ENCODE results near the gene RPS6KA4.

Gene RPS6KA4

DNA sequence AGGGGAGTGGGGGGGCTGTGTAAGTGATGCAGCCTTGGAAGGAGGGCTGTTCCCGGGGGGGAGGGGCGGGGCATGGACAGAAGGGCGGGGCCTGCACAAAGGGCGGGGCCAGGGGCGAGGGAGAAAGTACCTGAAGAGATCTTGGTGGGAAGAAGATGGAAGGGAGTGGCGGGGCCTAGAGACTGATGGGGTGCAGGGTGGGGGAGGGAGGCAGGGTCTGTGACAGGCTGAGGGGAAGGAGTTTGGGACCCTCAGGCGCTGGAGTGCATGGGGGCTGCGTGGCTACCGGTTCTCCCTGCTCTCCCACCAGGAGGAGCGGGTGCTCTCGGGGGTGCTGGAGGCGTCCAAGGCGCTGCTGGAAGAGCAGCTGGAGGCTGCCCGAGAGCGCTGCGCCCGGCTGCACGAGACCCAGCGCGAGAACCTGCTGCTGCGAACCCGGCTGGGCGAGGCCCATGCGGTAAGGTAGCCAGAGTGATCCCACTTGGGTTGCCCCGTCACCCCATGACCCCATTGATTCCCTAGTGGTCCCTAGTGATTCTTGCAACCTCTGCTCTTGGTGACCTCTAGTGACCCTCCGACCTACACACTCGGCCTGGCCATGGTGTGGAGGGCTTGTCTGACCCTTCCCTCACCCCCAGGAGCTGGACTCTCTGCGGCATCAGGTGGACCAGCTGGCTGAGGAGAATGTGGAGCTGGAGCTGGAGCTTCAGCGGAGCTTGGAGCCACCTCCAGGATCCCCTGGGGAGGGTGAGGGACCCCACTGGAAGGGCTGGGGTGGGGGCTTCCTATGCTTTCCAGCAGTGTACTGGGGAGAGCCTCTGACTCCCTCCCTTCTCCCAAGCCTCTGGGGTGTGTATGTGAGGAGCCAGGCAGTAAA, 15.9 kb upstream of the RPS6KA4 start:
- no peak for DNase-seq (ENCODE audit: low read depth, low spot score)
- no peak overlapping the region for H3K4me3 ChIP-seq (ENCODE audit: low read depth, low read length)
- TF ChIP-seq, protein P1, sequence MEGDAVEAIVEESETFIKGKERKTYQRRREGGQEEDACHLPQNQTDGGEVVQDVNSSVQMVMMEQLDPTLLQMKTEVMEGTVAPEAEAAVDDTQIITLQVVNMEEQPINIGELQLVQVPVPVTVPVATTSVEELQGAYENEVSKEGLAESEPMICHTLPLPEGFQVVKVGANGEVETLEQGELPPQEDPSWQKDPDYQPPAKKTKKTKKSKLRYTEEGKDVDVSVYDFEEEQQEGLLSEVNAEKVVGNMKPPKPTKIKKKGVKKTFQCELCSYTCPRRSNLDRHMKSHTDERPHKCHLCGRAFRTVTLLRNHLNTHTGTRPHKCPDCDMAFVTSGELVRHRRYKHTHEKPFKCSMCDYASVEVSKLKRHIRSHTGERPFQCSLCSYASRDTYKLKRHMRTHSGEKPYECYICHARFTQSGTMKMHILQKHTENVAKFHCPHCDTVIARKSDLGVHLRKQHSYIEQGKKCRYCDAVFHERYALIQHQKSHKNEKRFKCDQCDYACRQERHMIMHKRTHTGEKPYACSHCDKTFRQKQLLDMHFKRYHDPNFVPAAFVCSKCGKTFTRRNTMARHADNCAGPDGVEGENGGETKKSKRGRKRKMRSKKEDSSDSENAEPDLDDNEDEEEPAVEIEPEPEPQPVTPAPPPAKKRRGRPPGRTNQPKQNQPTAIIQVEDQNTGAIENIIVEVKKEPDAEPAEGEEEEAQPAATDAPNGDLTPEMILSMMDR (IDR thresholded peaks at IDR 0.05; ENCODE audit: low read depth, low read length) = no peak
- in situ Hi-C loops (cut with HindIII; ENCODE audit: low sequenced_read_pairs) = no loop called here

GRCh38 chr11:64343767-64344559, 15.0 kb upstream of the RPS6KA4 start:
- in situ Hi-C loops (cut with HindIII; ENCODE audit: low sequenced_read_pairs) = no loop called here
- no peak overlapping the region for H3K4me3 ChIP-seq (ENCODE audit: low read depth, low read length)
- DNase-seq (ENCODE audit: low read depth, low spot score) = no peak
- TF ChIP-seq, protein P1 (IDR thresholded peaks at IDR 0.05; ENCODE audit: low read depth, low read length) = peak; percentile 38

GRCh38 chr11:64344787-64345186, 14.2 kb upstream of the RPS6KA4 start:
- in situ Hi-C loops (cut with HindIII; ENCODE audit: low sequenced_read_pairs) = no loop called here
- TF ChIP-seq, protein P1 (IDR thresholded peaks at IDR 0.05; ENCODE audit: low read depth, low read length) = no peak
- DNase-seq (ENCODE audit: low read depth, low spot score) = no peak
- H3K4me3 ChIP-seq (ENCODE audit: low read depth, low read length) = no peak overlapping the region

DNA sequence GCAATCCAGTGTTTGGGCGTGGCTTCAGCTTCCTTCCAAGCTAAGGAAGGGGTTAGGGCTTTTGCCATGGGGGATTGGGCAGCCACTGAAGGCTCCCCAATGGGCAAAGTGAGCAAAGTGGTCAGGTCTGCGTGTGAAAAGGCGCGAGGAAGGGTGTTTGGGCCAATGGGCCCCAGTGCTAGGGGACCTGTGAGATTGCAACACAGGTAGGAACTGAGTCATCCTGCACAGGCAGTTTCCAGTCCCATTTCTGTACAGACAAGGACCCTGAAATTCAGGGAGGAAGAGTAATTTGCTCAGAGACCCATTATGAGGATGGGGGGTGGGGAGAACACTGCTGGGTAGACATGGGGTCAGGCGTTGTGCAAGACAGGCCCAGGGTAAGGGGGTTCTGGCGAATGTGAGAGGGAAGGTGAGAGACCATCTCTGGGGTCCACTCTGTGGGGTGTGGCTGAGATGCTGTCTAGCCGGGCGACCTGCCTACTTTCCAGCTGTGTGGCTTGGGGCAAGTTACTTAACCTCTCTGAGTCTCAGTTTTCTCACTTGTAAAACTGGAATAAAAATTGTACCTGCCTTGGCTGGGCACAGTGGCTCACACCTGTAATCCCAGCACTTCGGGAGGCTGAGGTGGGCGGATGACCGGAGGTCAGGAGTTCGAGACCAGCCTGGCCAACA, 11.6 kb upstream of the RPS6KA4 start:
- DNase-seq (ENCODE audit: low read depth, low spot score) = no peak
- in situ Hi-C loops (cut with HindIII; ENCODE audit: low sequenced_read_pairs) = no loop called here
- no peak overlapping the region for H3K4me3 ChIP-seq (ENCODE audit: low read depth, low read length)
- TF ChIP-seq, protein P1 (IDR thresholded peaks at IDR 0.05; ENCODE audit: low read depth, low read length) = no peak

GRCh38 chr11:64348383-64349024, 10.5 kb upstream of the RPS6KA4 start:
- TF ChIP-seq, protein P1 (IDR thresholded peaks at IDR 0.05; ENCODE audit: low read depth, low read length) = no peak
- no peak overlapping the region for H3K4me3 ChIP-seq (ENCODE audit: low read depth, low read length)
- DNase-seq (ENCODE audit: low read depth, low spot score) = no peak
- in situ Hi-C loops (cut with HindIII; ENCODE audit: low sequenced_read_pairs) = no loop called here

GRCh38 chr11:64349025-64349387, 10.0 kb upstream of the RPS6KA4 start:
- no peak for DNase-seq (ENCODE audit: low read depth, low spot score)
- TF ChIP-seq, protein P1 (IDR thresholded peaks at IDR 0.05; ENCODE audit: low read depth, low read length) = no peak
- in situ Hi-C loops (cut with HindIII; ENCODE audit: low sequenced_read_pairs) = no loop called here
- no peak overlapping the region for H3K4me3 ChIP-seq (ENCODE audit: low read depth, low read length)

Measured in astrocyte of the spinal cord (primary cell).